Stomach (tissue), 4 donors: ENCODE results near the gene WASF2.

Source experiments
- CTCF ChIP-seq, 7 experiments: fragments of 450-650 bp in 4 of 7; fragments of 200-600 bp in 3 of 7; sonication (generic) in 3 of 7; IDR thresholded peaks; one replicate each; pipeline ENCODE4 v1.5.1; 2016 to 2019; ENCODE audit warnings: antibody characterized with exemption in 7 of 7, control low read depth in 2 of 7, mild to moderate bottlenecking in 1 of 7
- POLR2A ChIP-seq, 4 donors: fragments of 450-650 bp; IDR thresholded peaks; one replicate each; pipeline ENCODE4 v1.6.1; 2016; ENCODE audit warnings: antibody characterized with exemption in 4 of 4, control low read depth in 2 of 4, mild to moderate bottlenecking in 1 of 4, moderate library complexity in 1 of 4
- POLR2AphosphoS5 ChIP-seq, 3 donors: sonication (generic); formaldehyde crosslinking; IDR thresholded peaks; one replicate each; pipeline ENCODE4 v1.6.1; 2016; ENCODE audit warnings: antibody characterized with exemption in 3 of 3

- TF ChIP-seq POLR2AphosphoS5 (IDR thresholded peaks at IDR 0.05), result no peak
- no peak for TF ChIP-seq CTCF (IDR thresholded peaks at IDR 0.05)
- no peak for TF ChIP-seq POLR2A (IDR thresholded peaks at IDR 0.05)
Measured at GRCh38 chr1:27513958-27514357, 24.0 kb upstream of the WASF2 start.
